Stimulated activated CD8-positive, alpha-beta memory T cell treated with anti-CD3 and anti-CD28 coated beads, Interleukin-4, amount 100 ng/mL, for 4 hours (primary cell): ENCODE results near the gene FHOD3.

Experiments used
- DNase-seq, 2 donors: peaks; one replicate each; pipeline ENCODE4 v3.0.0-alpha.2; 2020; ENCODE audit warnings: low read depth in 2 of 2, low spot score in 1 of 2

Gene FHOD3

DNA sequence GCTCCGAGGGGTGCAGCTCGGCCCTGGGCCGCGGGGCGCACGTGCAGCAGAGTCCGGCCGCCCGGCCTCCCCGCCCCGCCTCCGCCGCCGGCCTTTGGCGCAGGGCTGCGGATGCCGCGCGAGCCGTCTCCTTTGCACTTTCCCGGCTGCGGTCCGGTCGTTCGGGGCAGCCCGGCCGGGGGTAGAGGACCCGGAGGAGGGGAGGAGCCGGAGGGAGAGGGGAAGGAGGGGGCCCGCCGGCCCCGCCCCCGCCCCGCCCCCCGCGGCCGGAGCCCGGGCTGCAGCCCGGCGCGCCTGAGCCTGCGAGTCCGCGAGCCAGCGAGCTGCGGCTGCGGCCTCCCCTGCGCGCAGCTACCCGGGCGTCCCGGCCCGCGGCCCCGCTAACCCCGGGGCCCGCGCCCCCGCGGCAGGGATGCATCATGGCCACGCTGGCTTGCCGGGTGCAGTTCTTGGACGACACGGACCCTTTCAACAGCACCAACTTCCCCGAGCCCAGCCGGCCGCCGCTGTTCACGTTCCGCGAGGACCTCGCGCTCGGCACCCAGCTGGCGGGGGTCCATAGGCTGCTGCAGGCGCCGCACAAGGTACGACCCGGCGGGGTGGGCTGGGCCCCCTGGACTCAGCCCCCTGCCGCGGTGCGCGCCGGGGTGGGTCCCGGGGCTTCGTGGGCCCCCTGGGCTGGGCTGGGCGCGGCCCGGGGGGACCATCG lies at the start of gene FHOD3:
TSS of gene FHOD3 (plus strand) at position 297 of the 709 bp plus-strand sequence. CDS start at position 420, 123 bp downstream.
- no peak for DNase-seq

DNA sequence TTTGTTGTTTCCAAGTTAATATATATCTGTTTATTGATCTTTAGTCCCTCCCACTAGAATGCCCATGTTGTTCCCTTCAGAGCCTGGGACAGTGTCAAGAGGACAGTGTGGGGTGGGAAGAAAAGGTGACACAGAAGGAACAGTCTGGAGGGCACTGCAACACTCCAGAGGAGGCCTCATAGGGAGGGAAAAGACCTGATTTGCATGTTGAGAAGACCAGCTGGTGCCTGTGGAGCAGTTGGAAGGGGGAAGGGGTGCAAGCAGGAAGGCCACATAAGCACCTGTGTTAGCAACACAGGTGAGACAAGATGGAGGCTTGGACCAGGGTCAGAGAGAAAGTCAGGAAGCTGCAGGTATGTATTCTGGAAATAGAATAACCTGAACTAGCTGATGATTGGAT lies 48.1 kb upstream of the FHOD3 start:
- DNase-seq, result no peak

DNA sequence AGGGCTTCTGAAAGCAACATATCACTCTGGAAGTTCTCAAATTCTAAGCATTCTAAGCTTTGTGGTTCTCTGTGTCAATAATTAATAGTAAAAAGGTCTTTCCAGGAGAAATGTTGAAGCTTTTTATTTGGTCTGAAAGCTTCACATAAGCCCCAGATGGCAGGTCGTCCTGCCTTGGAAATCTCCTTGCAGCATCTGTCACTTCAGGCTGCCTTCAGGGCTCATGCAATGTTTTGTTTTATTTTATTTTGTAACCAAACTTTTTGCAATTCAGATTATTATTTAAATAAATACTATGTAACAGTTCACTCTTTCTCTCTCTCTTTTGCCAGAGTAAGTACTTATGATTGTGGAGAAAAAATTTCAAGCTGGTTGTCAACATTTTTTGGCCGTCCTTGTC lies 46.7 kb upstream of the FHOD3 start:
- no peak for DNase-seq

DNA sequence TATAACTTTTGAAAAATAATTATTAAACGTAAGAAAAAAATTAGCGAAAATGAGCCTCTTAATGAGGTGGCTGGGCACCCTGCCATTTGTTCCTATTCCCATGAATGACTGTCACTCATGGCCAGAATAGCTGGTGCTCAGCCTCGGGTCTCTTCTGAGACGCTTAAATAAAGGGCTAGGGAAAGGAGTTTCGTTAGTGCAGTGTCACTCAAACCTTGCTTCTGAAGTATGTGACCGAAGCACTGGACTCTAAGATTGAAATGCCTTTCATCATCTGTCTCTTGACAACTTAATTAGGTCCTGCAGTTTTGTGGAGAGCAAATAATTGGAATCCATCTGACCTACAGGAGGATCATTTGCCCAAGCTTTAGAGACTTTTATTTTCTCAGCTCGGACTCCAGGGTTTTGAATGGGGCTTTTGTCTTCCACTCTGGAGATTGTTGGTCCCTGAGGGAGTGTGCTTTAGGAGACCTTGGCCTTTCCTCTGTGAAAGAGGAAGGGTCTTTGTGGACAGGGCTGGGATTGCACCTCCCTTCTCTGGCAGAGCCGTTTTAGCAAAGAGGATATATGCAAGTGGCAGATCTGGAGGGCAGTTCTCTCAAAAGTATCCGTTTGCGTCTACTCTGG lies 42.3 kb upstream of the FHOD3 start:
- no peak for DNase-seq

DNA sequence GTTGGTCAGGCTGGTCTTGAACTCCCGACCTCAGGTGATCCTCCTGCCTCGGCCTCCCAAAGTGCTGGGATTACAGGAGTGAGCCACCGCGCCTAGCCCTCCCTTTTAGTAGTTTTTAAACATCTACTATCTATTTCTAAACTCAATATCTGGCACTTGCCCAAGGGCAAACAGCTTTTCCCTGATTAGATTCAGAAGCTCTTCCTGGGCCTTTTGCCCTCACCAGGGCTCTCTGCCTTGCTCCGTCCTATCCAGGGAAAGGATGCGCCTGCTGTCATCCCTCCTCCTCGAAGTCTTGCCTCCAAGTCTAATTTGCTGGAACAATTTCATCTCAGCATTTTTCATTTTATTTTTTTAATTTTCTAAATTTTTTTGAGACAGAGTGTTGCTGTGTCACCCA lies 41.4 kb upstream of the FHOD3 start:
- DNase-seq, result no peak

DNA sequence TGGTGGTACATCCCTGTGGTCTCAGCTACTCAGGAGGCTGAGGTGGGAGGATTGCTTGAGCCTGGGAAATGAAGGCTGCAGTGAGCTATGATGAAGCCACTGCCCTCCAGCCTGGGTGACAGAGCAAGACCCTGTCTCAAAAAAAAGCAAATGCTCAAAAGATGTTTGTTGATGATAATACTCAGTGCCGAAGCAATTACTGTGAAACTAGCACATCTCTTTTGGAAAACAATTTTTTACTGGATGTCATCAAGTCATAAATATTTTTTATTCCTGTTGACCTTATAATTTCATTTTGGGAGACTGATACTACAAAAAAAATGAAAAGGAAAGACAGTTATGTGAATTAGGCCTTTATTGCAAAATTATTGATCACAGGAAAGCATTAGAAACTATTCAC lies 34.5 kb upstream of the FHOD3 start:
- no peak for DNase-seq

DNA sequence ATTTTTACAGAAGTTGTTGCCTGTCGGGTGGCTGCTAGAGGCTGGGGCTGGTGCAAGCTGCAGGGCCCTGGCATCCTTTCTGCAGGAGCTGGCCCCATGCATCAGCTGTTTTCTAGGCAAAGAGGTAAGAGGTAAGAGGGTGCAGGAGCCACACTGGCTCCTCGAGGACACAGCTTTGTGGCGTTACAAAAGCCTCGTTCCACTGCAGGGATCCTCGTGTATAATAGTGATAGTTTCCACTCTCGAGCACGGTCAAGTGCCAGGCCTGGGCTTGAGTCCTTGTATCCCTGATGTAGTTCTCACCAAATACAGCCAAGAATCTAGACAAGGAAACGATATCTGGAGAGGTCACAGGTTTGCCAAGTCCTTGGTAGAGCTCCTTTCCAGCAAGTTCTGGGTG lies 33.2 kb upstream of the FHOD3 start:
- DNase-seq, result no peak

DNA sequence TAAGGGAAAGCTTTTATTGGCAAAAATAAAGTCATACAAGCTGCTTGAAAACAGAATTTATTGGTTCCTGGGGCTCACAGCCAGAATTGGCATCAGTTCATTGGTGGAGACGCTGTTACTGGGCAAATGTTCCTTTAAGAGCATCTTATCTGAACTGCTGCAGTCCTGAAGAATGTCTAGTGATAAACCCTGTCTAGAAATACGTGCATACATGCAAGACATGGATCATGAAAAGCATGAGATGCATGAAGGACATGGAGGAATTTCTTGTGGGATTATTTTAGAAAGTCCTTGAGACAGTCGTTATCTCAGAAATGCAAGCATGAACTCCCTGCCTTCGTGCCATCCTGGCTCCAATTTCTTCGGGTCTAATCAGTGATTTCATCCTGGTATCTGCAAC lies 32.5 kb upstream of the FHOD3 start:
- DNase-seq, result no peak

DNA sequence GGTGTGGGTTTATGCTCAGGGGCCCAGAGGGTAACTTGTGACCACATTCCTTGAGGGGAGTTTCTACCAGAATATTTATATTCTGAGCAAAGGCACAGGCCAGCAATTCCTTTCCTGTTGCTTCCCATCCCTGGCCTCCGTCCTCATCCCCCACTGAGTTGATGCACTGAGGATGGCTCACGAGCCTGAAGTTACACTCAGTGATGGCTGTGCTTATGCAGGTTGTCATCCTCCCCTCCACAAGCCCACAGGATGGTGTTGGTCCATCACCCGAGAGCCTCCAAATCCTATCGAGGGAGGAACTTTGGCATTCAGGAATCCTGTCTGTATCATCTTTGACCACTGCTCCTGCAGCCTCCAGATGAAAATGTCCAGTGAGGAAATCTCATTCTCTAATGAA lies 28.4 kb upstream of the FHOD3 start:
- no peak for DNase-seq

DNA sequence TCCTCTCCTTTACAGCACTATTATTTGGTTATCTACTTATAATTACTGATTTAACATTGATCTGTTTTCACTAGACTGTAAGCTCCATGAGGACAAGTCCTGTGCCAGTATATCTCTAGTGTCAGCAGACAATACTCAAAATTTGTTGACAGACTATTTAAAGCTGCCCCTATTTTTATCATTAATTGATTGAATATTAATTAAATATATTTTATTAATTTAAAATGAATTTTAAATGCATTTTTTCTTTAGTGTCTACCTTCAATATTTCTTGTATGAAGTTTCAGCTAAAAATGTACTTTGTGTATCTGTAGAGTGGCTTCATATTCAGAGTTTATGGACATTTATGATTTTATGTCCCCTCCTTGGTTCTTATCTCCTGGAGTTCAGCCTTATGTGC lies 26.4 kb upstream of the FHOD3 start:
- DNase-seq, result no peak

DNA sequence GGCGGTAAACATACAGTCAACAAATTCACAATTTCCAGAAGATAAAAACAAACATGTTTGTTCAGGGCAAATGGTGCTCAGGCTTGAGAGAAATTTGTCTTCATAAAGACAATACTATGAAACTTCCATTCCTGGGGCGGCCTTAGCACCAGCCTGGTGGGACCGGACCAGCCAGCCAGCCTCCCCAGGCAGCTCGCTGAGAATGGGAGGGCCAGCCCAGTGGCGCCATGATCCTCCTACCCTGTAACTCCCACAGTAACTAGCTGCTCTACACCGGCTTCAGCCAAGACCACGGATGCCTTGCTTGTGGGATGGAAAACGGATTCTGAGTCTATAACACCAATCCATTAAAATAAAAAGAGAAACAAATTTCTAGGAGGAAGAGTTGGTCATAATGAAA lies 24.2 kb upstream of the FHOD3 start:
- DNase-seq, result no peak

DNA sequence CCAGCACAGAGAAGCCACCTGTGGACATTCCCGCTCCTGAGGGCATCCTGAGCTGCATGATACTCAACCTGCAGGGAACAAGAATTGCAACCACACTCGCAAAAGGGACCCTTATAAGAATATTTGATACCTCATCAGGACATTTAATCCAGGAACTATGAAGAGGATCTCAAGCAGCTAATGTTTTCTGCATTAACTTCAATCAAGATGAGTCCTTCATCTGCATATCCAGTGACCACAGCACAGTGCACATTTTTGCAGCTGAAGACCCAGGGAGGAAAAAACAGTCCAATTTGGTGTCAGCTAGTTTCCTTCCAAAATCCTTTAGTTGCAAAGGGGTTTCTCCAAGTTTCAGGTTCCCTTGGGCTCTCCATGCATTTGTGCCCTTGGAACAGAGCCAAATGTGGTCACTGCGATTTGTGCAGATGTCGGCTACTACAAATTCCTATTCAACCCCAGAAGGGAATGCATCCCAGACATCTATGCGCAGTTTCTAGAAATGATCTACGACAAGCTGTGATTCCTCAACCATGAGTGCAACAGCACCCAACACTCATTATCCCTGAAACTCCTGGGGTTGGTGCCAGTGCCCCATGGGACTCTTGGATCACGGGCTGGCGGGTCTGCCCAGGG lies 23.3 kb upstream of the FHOD3 start:
- DNase-seq, result no peak

DNA sequence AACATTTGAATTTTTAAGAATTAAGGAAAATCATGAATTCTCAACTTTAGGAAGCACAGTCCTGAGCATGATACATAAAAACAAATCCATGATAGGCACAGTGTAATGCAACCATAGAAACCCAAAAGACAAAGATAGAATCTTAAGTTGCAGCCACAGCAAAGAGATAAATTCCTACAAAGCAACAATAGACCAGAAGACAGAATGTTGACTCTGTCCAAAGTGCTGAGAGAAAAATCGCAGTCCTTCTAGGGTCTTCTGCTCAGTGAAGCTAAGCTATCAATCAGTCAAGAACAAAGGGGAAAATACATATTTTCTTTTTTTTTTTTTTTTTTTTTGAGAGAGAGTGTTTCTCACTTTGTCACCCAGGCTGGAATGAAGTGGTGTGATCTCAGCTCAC lies 22.0 kb upstream of the FHOD3 start:
- no peak for DNase-seq

DNA sequence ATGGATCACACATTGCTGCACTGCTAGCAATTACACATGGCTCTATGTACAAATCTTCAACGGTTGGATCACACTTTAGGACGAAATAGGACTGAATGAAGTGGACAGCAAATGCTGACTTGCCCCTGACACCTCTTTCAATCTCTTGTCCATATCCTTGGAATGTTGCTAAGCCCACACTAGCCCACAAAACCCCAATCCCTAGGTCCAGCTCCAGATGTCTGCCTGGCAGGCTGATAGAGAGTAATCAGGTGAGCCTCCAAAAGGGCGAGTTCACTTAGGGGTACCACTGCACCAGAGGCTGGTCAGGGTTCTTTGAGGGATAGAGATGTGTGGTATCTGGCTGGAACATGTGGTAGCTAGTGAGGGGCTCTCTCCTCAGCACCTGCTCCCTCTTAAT lies 18.5 kb upstream of the FHOD3 start:
- DNase-seq, result no peak

DNA sequence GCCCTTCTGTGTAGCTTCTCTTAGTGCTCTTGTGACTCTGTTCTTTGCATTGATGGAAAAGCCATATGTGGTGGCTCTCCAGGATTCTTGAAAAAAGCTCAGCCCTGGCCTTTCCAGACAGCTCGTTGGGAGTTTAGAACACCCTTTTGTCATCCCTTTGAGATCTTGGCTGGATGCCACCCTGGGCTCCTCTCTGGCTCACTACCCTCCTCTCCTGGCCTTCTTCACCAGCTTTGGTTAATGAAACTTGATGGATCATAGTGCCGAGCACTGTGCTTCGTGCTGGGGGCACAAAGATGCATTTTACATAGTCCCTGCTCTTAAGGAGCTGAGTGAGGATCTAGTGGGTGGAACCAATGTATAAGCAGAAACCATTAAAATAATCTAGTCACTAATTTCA lies 15.6 kb upstream of the FHOD3 start:
- no peak for DNase-seq

DNA sequence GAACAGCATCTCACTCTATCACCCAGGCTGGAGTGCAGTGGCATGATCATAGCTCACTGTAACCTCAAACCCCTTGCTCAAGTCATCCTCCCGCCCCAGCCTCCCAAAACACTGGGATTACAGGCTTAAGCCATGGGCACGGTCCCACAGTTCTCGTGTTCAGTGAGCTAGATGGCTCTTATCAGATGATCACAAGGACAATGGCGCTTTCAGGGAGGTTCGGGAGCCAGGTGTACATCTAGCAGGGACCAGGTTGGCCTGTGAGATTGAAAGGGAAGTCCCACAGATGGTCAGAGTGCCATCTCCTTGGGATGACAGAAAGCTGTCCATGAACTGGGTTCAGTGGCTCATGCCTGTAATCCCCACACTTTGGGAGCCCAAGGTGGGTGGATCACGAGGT lies 14.1 kb upstream of the FHOD3 start:
- DNase-seq, result no peak

DNA sequence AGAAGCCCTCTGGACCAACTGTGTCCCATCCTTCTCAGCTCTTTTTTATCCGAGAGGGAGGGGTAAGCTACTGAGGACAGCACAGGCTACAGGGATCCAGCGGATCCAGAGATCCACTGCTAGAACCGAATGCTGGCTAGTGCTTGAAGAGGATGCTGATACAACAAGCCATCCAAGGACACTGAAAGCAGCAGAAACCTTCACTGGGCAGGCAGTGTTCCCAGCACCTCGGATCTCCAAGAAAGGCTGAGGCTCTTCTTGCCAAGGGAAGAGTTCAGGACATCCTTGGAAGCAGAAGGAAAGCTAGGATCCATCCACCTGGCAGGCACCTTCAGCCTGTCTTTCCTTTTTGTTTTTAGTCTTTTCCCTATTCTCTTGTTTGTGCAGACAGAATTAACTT lies 13.2 kb upstream of the FHOD3 start:
- no peak for DNase-seq

DNA sequence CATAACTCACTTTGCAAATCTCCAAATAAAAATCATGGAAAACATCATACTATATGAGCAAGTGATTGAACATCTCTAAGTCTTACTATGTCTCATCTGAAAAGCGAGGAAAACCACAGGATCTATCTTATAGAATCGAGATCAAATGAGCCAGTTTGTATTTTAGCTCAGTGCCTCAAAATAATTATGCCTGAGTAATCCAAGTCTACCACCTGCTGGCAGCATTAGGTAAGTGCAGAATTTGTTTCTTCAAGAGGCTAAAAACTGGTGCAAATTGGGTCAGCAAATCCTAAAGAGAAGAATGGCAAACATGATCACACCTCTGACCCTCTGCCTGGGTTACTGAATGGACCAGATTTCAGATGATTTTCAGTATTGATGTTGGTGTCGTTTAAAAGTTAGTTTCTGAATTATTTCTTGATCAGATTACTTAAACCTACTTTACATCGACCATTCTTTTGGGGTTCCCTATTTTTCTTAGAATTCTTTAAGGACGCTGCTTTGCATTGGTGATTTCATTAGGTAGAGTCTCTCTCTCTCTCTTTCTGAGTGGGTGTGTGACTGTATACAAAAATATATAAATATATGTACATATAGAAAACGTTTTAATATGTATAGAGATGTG lies 12.7 kb upstream of the FHOD3 start:
- no peak for DNase-seq

DNA sequence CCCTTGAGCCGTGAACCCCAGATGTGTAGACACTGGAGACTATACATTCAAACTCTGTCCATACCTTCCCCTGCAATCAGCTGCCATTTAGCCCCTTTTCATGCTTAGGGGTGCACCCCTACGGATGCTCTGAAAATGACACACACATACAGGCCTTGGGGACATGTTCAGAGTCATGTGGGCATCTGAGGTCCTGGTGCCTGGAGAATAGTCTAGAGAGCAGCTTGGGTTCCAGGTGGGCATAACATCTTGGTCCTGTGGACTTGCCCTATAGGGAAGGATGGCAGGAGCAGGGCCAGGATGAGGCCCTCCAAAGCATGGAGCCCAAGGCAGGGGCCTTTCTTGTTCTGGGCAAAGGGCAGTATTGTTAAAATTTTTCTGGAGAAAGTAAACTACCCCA lies 9.9 kb upstream of the FHOD3 start:
- DNase-seq, result no peak

DNA sequence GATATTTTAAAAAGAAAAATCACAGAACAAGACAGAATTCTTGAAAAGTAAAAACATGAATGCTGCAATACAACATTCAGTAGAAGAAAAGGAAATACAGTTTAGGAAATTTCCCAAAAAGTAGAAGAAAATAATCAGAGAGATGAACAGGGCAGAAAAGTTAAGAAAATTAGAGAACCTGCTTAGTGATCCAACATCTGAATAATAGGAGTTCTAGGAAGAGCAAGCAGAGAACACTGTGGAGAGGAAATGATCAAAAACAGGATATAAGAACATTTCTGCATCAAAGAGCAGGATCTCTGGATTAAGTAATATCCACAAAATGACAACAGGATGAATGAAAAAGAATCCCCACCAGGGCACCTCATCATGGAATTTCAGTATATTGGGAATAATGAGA lies 8.8 kb upstream of the FHOD3 start:
- DNase-seq, result no peak

DNA sequence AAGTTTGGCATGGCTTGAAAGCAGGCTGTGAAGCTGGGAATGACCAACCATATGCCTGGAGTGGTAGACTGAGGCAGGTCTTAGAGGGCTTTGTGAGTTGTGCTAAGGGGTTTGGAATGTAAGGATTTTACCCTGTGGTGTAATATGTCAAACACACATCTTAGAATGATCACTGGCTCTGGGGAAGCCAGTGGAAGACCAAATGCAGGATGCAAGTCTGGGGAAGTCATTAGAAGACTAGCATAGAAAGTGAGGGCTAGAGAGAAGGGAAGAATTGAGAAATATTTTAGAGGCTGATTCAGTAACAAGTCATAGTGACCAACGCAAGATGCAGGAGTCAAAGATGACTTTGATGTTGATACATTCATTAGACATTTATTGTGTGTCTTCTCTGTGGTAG lies 3.5 kb upstream of the FHOD3 start:
- no peak for DNase-seq

DNA sequence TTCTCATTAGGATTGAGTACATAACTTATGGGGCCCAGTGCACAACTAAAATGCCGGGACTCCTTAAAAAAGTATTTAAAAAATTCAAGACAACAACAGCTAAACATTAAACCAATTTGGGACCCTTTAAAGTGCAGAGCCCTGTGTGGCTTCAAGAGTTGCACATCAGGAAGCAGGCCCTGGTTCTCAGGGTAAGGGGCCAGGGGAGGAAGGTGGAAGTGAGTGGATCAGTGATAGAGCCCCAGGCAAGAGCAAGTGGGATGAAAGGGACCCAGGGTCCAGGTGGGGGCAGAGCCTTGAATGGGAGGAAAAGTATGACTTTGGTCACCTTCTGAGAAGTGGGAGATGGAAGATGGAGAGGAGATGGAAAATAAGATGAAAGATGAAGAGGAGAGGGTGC lies 2.3 kb upstream of the FHOD3 start:
- DNase-seq, result no peak
